CD4-positive, alpha-beta T cell (primary cell): ENCODE results near the gene TAS2R19. TPM values are rescaled to one million over a fixed set of nuclear protein-coding genes. Genes with fewer than 3 reads are reported as not detected.

ENCODE experiments used
- ATAC-seq: fragments of 200-7000 bp; cut with Tn5 transposase; one replicate; pipeline ENCODE4 v1.10.0; 2022; ENCODE audit warnings: mild to moderate bottlenecking; ENCODE audit not compliant: poor library complexity
- CTCF ChIA-PET: fragments of 350-600 bp; sonication (Branson Sonifier 250); formaldehyde crosslinking; loops from one replicate; lab custom pipeline; 2021; ENCODE audit warnings: antibody characterized with exemption, inconsistent platforms; lab: Charles Lee
- POLR2A ChIA-PET: fragments of 350-600 bp; sonication (Branson Sonifier 250); formaldehyde crosslinking; loops from one replicate; lab custom pipeline; 2021; ENCODE audit warnings: antibody characterized with exemption, inconsistent platforms; lab: Charles Lee
- DNase-seq, 14 experiments: peaks; one replicate each; pipeline ENCODE4 v3.0.0-alpha.2; 2013 to 2020; ENCODE audit warnings: mixed read lengths in 2 of 14
- H3K27ac ChIP-seq, 2 donors: one replicate each; pipeline versions ENCODE4 v1.5.1 to v1.7.0; 2013; ENCODE audit warnings: low read length in 2 of 2, low read depth in 1 of 2, mild to moderate bottlenecking in 1 of 2
- H3K27me3 ChIP-seq, 2 experiments: 1 replicate in 1 of 2; 2 replicates in 1 of 2; pipeline versions ENCODE4 v1.6.1 to v1.7.0; 2013; ENCODE audit warnings: low read length in 2 of 2, control low read depth in 1 of 2, mild to moderate bottlenecking in 1 of 2, moderate library complexity in 1 of 2; ENCODE audit not compliant: insufficient read depth in 2 of 2, control insufficient read depth in 1 of 2
- H3K36me3 ChIP-seq: one replicate; pipeline ENCODE4 v1.6.1; 2013; ENCODE audit warnings: low read length, control low read depth; ENCODE audit not compliant: insufficient read depth
- H3K4me1 ChIP-seq: one replicate; pipeline ENCODE4 v1.6.1; 2013; ENCODE audit warnings: low read length, control low read depth; ENCODE audit not compliant: insufficient read depth
- H3K4me3 ChIP-seq: one replicate; pipeline ENCODE4 v1.5.1; 2013; ENCODE audit warnings: mild to moderate bottlenecking, low read length, moderate library complexity
- H3K9me3 ChIP-seq, 2 experiments: 1 replicate in 1 of 2; 2 replicates in 1 of 2; pipeline versions ENCODE4 v1.6.1 to v1.7.0; 2013; ENCODE audit warnings: low read length in 2 of 2, mild to moderate bottlenecking in 2 of 2, control low read depth in 1 of 2, moderate library complexity in 1 of 2; ENCODE audit not compliant: control insufficient read depth in 1 of 2, insufficient read depth in 1 of 2
- H3K27ac Mint-ChIP-seq: one replicate; pipeline ENCODE4 v1.8.0; 2020; ENCODE audit warnings: mixed read lengths
- H3K27me3 Mint-ChIP-seq: one replicate; pipeline ENCODE4 v1.8.0; 2021; ENCODE audit warnings: mixed read lengths
- H3K36me3 Mint-ChIP-seq: one replicate; pipeline ENCODE4 v1.8.0; 2021; ENCODE audit warnings: low read depth, mixed read lengths
- H3K4me1 Mint-ChIP-seq: one replicate; pipeline ENCODE4 v1.8.0; 2021; ENCODE audit warnings: low read depth, mixed read lengths
- H3K4me3 Mint-ChIP-seq: one replicate; pipeline ENCODE4 v1.8.0; 2020; ENCODE audit warnings: mild to moderate bottlenecking, mixed read lengths
- H3K9me3 Mint-ChIP-seq: one replicate; pipeline ENCODE4 v1.8.0; 2020; ENCODE audit warnings: mixed read lengths
- intact Hi-C, 2 experiments: fragments of 100-400 bp; cut with DNase I in 1 of 2; cut with micrococcal nuclease in 1 of 2; formaldehyde crosslinking; loops; one replicate each; pipeline versions ENCODE4 v1.15.1 to v1.9.0; 2023 to 2025; cut with DNase I, micrococcal nuclease
- total RNA-seq, 174 experiments: library from RNA in 2 of 174; stranded (reverse) in 2 of 174; gene quantifications; one replicate each; pipeline ENCODE4 v1.2.3 and lab custom pipeline; 2021 to 2026
- TF ChIP-seq, protein P1 (sequence below): fragments of 200-600 bp; IDR thresholded peaks from one replicate; pipeline ENCODE4 v1.8.0; 2022; ENCODE audit warnings: antibody characterized with exemption, mild to moderate bottlenecking

Gene TAS2R19
- total RNA-seq, 2 experiments from 2014 or later: 0.71 to 1.2 TPM

DNA sequence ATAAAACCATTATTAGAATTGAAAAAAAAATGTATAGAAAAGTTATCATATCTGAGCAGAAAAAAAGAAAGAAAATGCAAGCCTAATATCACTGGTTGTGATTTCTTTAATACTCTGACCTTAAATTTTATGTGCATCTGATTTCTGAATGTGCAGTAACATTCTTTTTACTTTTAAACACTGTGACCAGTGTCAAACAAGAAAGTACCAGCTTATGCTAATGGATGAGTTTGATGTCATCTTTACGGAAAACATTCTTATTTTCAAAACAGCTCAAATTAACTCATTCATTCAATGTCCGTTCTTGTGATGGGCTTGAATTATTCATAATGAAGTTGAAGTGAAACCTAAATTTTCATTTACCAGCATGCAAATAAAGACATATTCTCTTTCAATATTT, 35.6 kb downstream of the TAS2R19 start, which contains the start of gene TAS2R50:
TSS of gene TAS2R50 (minus strand) at position 101 of the 400 bp plus-strand sequence. CDS start at position 49, 52 bp downstream.
- no peak for ATAC-seq
- Histone ChIP-seq H3K36me3 (no peaks in the 10 kb centered on the region), H3K27me3 (no peaks in the 10 kb centered on the region), H3K4me3 (no peak within 1 kb of the TSS), H3K27ac (no peak within 1 kb of the TSS), H3K9me3 (no peaks in the 10 kb centered on the region), H3K4me1 (peaks cover 13% of the 10 kb centered on the region)
- no peak within 1 kb of the TSS for H3K27ac Mint-ChIP-seq
- peaks cover 40% of the 10 kb centered on the region for H3K4me1 Mint-ChIP-seq
- H3K9me3 Mint-ChIP-seq: peaks cover 4% of the 10 kb centered on the region
- peaks cover 12% of the 10 kb centered on the region for H3K36me3 Mint-ChIP-seq
- ChIA-PET POLR2A (no interaction called here), CTCF (interaction anchor here (0.6 kb wide), 1 partner anchor 955 kb away, joined by 3 read pairs; no protein-coding TSS in a partner anchor)
- H3K27me3 Mint-ChIP-seq: no peaks in the 10 kb centered on the region
- intact Hi-C loops: no loop called here
- no peak within 1 kb of the TSS for H3K4me3 Mint-ChIP-seq
- TF ChIP-seq, protein P1, sequence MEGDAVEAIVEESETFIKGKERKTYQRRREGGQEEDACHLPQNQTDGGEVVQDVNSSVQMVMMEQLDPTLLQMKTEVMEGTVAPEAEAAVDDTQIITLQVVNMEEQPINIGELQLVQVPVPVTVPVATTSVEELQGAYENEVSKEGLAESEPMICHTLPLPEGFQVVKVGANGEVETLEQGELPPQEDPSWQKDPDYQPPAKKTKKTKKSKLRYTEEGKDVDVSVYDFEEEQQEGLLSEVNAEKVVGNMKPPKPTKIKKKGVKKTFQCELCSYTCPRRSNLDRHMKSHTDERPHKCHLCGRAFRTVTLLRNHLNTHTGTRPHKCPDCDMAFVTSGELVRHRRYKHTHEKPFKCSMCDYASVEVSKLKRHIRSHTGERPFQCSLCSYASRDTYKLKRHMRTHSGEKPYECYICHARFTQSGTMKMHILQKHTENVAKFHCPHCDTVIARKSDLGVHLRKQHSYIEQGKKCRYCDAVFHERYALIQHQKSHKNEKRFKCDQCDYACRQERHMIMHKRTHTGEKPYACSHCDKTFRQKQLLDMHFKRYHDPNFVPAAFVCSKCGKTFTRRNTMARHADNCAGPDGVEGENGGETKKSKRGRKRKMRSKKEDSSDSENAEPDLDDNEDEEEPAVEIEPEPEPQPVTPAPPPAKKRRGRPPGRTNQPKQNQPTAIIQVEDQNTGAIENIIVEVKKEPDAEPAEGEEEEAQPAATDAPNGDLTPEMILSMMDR: no peak
- DNase-seq: no peak

DNA sequence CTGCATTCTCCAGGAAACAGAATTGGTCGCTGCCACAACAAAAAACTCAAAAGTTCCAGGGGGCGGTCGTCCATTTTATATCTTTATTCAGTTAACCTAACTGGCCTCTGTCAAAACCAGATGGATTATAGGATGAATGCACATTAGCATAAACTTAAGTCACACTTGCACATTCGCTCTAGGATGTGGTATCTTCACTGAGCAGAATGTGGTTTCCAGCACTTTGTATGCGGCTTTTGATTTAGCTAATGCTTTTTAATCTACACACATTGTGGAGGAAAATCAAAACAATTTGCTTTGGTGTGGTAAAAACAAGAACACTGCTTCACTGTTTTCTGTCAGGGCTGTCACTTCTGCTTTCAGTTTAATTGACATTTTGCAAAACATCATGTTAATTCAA, 40.2 kb downstream of the TAS2R19 start:
- H3K27ac ChIP-seq: no peak overlapping the region
- no peaks in the 10 kb centered on the region for H3K36me3 Mint-ChIP-seq
- H3K4me1 Mint-ChIP-seq: peaks cover 67% of the 10 kb centered on the region
- TF ChIP-seq, protein P1: no peak
- no peak overlapping the region for H3K4me3 ChIP-seq
- H3K36me3 ChIP-seq: no peaks in the 10 kb centered on the region
- no peaks in the 10 kb centered on the region for H3K9me3 ChIP-seq
- H3K27me3 Mint-ChIP-seq: no peaks in the 10 kb centered on the region
- intact Hi-C loops: loop anchor here in 1 of 2 experiments (1.0 kb wide), 1 partner anchor 22 kb away; no protein-coding TSS in a partner anchor
- DNase-seq (peak in 11 of 14 experiments; percentile 0 to 91 (median 22)), ATAC-seq (peak; percentile 92)
- peak overlapping the region; percentile 55 for H3K4me3 Mint-ChIP-seq
- peaks cover 18% of the 10 kb centered on the region for H3K4me1 ChIP-seq
- ChIA-PET CTCF (no interaction called here), POLR2A (interaction anchor here (0.6 to 2.0 kb wide), 3 partner anchors 14 to 563 kb away, joined by 6 to 15 read pairs (median 6); partner anchors contain the start of gene SMIM10L1)
- H3K27me3 ChIP-seq: no peaks in the 10 kb centered on the region
- no peaks in the 10 kb centered on the region for H3K9me3 Mint-ChIP-seq
- peak overlapping the region; percentile 57 for H3K27ac Mint-ChIP-seq

DNA sequence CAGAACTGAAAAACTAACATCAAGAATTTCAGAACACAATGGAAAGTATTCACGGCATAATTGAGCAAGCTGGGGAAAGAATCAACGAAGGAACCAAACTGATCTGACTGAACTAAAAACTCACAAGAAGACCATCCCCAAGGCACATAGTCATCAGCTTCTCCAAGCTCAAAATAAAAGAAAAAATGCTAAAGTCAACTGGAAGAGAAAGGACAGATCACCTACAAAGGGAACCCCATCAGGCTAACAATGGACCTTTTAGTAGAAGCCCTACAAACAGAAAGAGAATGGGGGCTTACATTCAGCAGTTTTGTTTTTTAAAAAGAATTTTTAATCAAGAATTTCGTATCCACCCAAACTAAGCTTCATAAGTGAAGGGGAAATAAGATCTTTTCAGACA, 47.5 kb downstream of the TAS2R19 start:
- DNase-seq (no peak), ATAC-seq (no peak)
- Mint-ChIP-seq H3K27ac (no peak overlapping the region), H3K27me3 (no peaks in the 10 kb centered on the region), H3K36me3 (peaks cover 12% of the 10 kb centered on the region), H3K4me1 (peaks cover 24% of the 10 kb centered on the region), H3K4me3 (no peak overlapping the region), H3K9me3 (no peaks in the 10 kb centered on the region)
- intact Hi-C loops: no loop called here
- H3K27me3 ChIP-seq: no peaks in the 10 kb centered on the region
- H3K9me3 ChIP-seq: no peaks in the 10 kb centered on the region
- CTCF ChIA-PET: no interaction called here
- TF ChIP-seq, protein P1: no peak
- H3K36me3 ChIP-seq: peaks cover 3% of the 10 kb centered on the region
- POLR2A ChIA-PET: interaction anchor here (0.8 kb wide), 1 partner anchor 13 kb away, joined by 3 read pairs; no protein-coding TSS in a partner anchor
- no peak overlapping the region for H3K4me3 ChIP-seq
- no peak overlapping the region for H3K27ac ChIP-seq
- H3K4me1 ChIP-seq: no peaks in the 10 kb centered on the region

Other genes starting within 250 kb of the TAS2R19 start
- gene TAS2R7, start 220.0 kb downstream of the TAS2R19 start, total RNA-seq: not detected
- not detected for gene TAS2R8, start 215.3 kb downstream of the TAS2R19 start, total RNA-seq
- gene TAS2R9, start 212.5 kb downstream of the TAS2R19 start, total RNA-seq: not detected
- gene TAS2R10, start 196.3 kb downstream of the TAS2R19 start, total RNA-seq: not detected
- not detected for gene PRR4, start 173.1 kb downstream of the TAS2R19 start, total RNA-seq
- gene PRH1, start 138.4 kb downstream of the TAS2R19 start, total RNA-seq: 10 to 100 TPM; 24.7 to 25.1 TPM
- under 1 TPM; 0.41 to 0.59 TPM for gene TAS2R13, start 113.1 kb downstream of the TAS2R19 start, total RNA-seq
- not detected for gene PRH2, start 93.4 kb downstream of the TAS2R19 start, total RNA-seq
- gene TAS2R14, start 83.4 kb downstream of the TAS2R19 start, total RNA-seq: 1 to 10 TPM in 1 of 2 experiments, under 1 TPM in 1; 0.91 to 1.1 TPM
- gene TAS2R50, start 35.7 kb downstream of the TAS2R19 start, total RNA-seq: under 1 TPM; 0.36 to 0.67 TPM
- gene TAS2R20, start 24.3 kb downstream of the TAS2R19 start, total RNA-seq: 1 to 10 TPM in 1 of 2 experiments, under 1 TPM in 1; 0.75 to 1.0 TPM
- gene TAS2R31, start 8.8 kb upstream of the TAS2R19 start, total RNA-seq: 1 to 10 TPM; 1.7 to 1.9 TPM
- 1 to 10 TPM; 1.5 to 1.6 TPM for gene TAS2R46, start 39.7 kb upstream of the TAS2R19 start, total RNA-seq
- 1 to 10 TPM; 2.3 to 3.1 TPM for gene TAS2R43, start 69.7 kb upstream of the TAS2R19 start, total RNA-seq
- gene TAS2R30, start 112.0 kb upstream of the TAS2R19 start, total RNA-seq: 1 to 10 TPM; 4.9 to 5.6 TPM
- gene SMIM10L1, start 148.6 kb upstream of the TAS2R19 start, total RNA-seq: 1 to 10 TPM; 9.0 to 9.6 TPM
- not detected for gene TAS2R42, start 164.3 kb upstream of the TAS2R19 start, total RNA-seq
- gene PRB3, start 247.1 kb upstream of the TAS2R19 start, total RNA-seq: not detected